PC-9 (cell line): ENCODE measurements around the gene HKDC1. TPM values are rescaled to one million over a fixed set of nuclear protein-coding genes. Genes with fewer than 3 reads are reported as not detected.

Experiments
- BruUV-seq: library from RNA; stranded (reverse); fragments of 400-500 nt; replicated peaks from 2 replicates; lab custom pipeline; 2021; lab: Mats Ljungman, UMichigan
- CTCF ChIA-PET: fragments of 300-600 bp; sonication (Branson Sonifier 250); formaldehyde crosslinking; loops from one replicate; lab custom pipeline; 2022; ENCODE audit warnings: antibody characterized with exemption; lab: Charles Lee
- POLR2A ChIA-PET: fragments of 300-600 bp; sonication (Branson Sonifier 250); formaldehyde crosslinking; loops from one replicate; lab custom pipeline; 2022; ENCODE audit warnings: antibody characterized with exemption; ENCODE audit not compliant: unreplicated experiment; lab: Charles Lee
- DNase-seq, 2 experiments: peaks; one replicate each; pipeline versions ENCODE4 v3.0.0 to v3.0.0-alpha.2; 2015 to 2022; ENCODE audit warnings: mixed read lengths in 1 of 2
- H2AFZ ChIP-seq: fragments of 200-600 bp; sonication (generic); 2 replicates; pipeline ENCODE4 v1.8.1; 2017; ENCODE audit warnings: antibody characterized with exemption
- H3F3A ChIP-seq: fragments of 200-600 bp; sonication (generic); 2 replicates; pipeline ENCODE4 v1.8.1; 2017; ENCODE audit warnings: antibody characterized with exemption, mild to moderate bottlenecking, low read depth; ENCODE audit not compliant: insufficient read depth
- H3K27ac ChIP-seq: fragments of 200-600 bp; sonication (generic); 2 replicates; pipeline ENCODE4 v1.6.1; 2016; ENCODE audit warnings: mixed run types
- H3K27me3 ChIP-seq: fragments of 200-600 bp; sonication (generic); 2 replicates; pipeline ENCODE4 v1.6.1; 2016; ENCODE audit warnings: low read depth, mixed run types; ENCODE audit not compliant: insufficient read depth
- H3K36me3 ChIP-seq: fragments of 200-600 bp; sonication (generic); 2 replicates; pipeline ENCODE4 v1.6.1; 2016; ENCODE audit warnings: low read depth, mixed run types
- H3K4me1 ChIP-seq: fragments of 200-600 bp; sonication (generic); replicated peaks from 2 replicates; pipeline ENCODE4 v1.6.1; 2016; ENCODE audit warnings: mixed run types; ENCODE audit not compliant: insufficient read depth
- H3K4me2 ChIP-seq: fragments of 200-600 bp; sonication (generic); 2 replicates; pipeline ENCODE4 v1.6.1; 2017; ENCODE audit warnings: mixed run types
- H3K4me3 ChIP-seq: fragments of 200-600 bp; sonication (generic); 2 replicates; pipeline ENCODE4 v1.6.1; 2016; ENCODE audit warnings: mixed run types
- H3K79me2 ChIP-seq: fragments of 200-600 bp; sonication (generic); 2 replicates; pipeline ENCODE4 v1.6.1; 2017; ENCODE audit warnings: low read depth, mixed run types
- H3K9me2 ChIP-seq: fragments of 200-600 bp; sonication (generic); 2 replicates; pipeline ENCODE4 v1.8.1; 2017; ENCODE audit warnings: mild to moderate bottlenecking; ENCODE audit not compliant: insufficient read depth
- H3K9me3 ChIP-seq: fragments of 200-600 bp; sonication (generic); 2 replicates; pipeline ENCODE4 v1.8.1; 2016; ENCODE audit warnings: low read depth; ENCODE audit not compliant: insufficient read depth
- H4K20me1 ChIP-seq: fragments of 200-600 bp; sonication (generic); 2 replicates; pipeline ENCODE4 v1.8.1; 2017; ENCODE audit not compliant: insufficient read depth
- EZH2 ChIP-seq: fragments of 200-600 bp; sonication (generic); IDR thresholded peaks from 2 replicates; pipeline ENCODE4 v1.8.0; 2017; ENCODE audit warnings: antibody characterized with exemption, low read depth
- intact Hi-C: fragments of 100-400 bp; cut with micrococcal nuclease; formaldehyde crosslinking; loops from one replicate; pipeline ENCODE4 v1.10.0; 2022; ENCODE audit not compliant: unreplicated experiment
- total RNA-seq: library from RNA; stranded (reverse); gene quantifications from 2 replicates; pipeline ENCODE4 v1.2.3, GENCODE V29; 2021
- TF ChIP-seq, protein P1 (sequence below): fragments of 200-600 bp; sonication (generic); conservative IDR thresholded peaks from 2 replicates; pipeline ENCODE4 v1.6.1; 2017; ENCODE audit warnings: mixed run types, antibody characterized with exemption, mild to moderate bottlenecking, moderate library complexity

The HKDC1 gene
- total RNA-seq, 1 experiment from 2014 or later: 173 TPM

DNA sequence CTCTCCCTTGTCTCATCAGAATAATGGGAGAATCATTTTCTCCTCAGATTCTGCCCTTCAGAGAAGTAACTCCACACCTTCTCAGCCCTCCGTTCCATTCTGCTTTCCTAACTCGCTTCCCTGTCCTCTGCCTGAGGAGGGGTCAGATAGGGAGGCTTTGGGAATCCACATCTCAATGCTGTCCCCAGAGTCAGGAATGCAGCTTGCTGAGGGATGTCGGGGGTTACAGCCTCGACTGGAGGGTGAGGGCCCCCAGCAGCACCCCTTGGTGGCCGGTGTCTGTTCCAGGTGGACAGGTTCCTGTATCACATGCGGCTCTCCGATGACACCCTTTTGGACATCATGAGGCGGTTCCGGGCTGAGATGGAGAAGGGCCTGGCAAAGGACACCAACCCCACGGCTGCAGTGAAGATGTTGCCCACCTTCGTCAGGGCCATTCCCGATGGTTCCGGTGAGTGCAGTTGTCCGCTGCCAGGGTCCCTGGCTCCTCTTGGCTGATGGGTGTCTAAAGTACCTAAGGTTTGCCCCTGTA is 6.9 kb downstream of the HKDC1 start:
- 0 out of 2 replicates have a peak, but pooled peaks cover 4% of the 10 kb centered on the region for H3K36me3 ChIP-seq
- POLR2A ChIA-PET: no interaction called here
- no peak overlapping the region for H3K4me3 ChIP-seq
- TF ChIP-seq, protein P1, sequence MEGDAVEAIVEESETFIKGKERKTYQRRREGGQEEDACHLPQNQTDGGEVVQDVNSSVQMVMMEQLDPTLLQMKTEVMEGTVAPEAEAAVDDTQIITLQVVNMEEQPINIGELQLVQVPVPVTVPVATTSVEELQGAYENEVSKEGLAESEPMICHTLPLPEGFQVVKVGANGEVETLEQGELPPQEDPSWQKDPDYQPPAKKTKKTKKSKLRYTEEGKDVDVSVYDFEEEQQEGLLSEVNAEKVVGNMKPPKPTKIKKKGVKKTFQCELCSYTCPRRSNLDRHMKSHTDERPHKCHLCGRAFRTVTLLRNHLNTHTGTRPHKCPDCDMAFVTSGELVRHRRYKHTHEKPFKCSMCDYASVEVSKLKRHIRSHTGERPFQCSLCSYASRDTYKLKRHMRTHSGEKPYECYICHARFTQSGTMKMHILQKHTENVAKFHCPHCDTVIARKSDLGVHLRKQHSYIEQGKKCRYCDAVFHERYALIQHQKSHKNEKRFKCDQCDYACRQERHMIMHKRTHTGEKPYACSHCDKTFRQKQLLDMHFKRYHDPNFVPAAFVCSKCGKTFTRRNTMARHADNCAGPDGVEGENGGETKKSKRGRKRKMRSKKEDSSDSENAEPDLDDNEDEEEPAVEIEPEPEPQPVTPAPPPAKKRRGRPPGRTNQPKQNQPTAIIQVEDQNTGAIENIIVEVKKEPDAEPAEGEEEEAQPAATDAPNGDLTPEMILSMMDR: no peak
- no peak for TF ChIP-seq EZH2
- no peaks in the 10 kb centered on the region for H3K9me2 ChIP-seq
- H3K9me3 ChIP-seq: no peaks in the 10 kb centered on the region
- H4K20me1 ChIP-seq: no peaks in the 10 kb centered on the region
- H2AFZ ChIP-seq: no peak overlapping the region
- 0 out of 2 replicates have a peak overlapping the region, but pooled peaks have one; percentile 18 for H3K27ac ChIP-seq
- no peak overlapping the region for H3K4me2 ChIP-seq
- intact Hi-C loops: no loop called here
- no peaks in the 10 kb centered on the region for H3K27me3 ChIP-seq
- no peak for DNase-seq
- H3K4me1 ChIP-seq: peaks cover 89% of the 10 kb centered on the region
- CTCF ChIA-PET: no interaction called here
- peaks cover 32% of the 10 kb centered on the region for H3K79me2 ChIP-seq
- BruUV-seq: no TSS peak
- peaks cover 42% of the 10 kb centered on the region for H3F3A ChIP-seq

DNA sequence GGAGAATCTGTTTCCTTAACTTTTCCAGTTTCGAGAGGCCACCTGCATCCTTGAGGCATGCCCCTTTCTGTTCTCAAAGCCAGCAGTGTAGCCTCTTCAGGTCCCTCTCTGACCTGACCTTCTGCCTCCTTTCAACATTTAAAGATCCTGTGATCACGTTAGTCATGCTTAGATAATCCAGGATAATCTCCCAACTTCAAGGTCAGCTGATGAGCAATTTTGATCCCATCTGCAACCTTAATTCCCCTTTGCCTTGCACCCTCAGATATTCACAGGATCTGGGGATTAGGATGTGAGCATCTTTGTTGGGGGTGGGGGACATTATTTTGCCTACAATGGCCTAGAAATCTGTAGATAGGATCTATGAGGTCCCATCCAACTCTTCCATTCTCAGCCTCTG is 8.0 kb downstream of the HKDC1 start:
- BruUV-seq: no TSS peak
- intact Hi-C loops: no loop called here
- Histone ChIP-seq H4K20me1 (no peaks in the 10 kb centered on the region), H3K4me3 (no peak overlapping the region), H3K9me2 (no peaks in the 10 kb centered on the region), H3F3A (peaks cover 41% of the 10 kb centered on the region), H3K79me2 (peaks cover 40% of the 10 kb centered on the region), H3K27ac (0 out of 2 replicates have a peak overlapping the region, but pooled peaks have one; percentile 15), H3K9me3 (no peaks in the 10 kb centered on the region), H3K4me1 (peaks cover 80% of the 10 kb centered on the region), H3K36me3 (0 out of 2 replicates have a peak, but pooled peaks cover 4% of the 10 kb centered on the region), H3K4me2 (no peak overlapping the region), H2AFZ (no peak overlapping the region), H3K27me3 (no peaks in the 10 kb centered on the region)
- no peak for DNase-seq
- ChIA-PET CTCF (no interaction called here), POLR2A (no interaction called here)
- TF ChIP-seq, protein P1: no peak
- no peak for TF ChIP-seq EZH2

DNA sequence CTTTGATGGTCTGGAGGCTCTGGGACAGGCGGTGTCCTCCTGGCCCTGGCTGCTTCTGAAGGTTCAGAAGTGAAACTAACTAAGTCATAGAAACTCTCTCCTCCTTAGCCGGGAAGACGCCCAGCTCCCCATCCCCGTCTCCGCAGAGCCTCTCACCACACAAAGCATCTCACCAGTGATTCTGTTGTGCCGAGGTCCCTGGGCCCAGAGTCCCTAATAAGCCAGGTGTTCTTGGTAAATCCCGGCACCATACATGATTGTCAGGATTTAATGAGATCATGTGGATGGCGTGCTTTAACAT is 9.4 kb downstream of the HKDC1 start:
- H3K27ac ChIP-seq: peak overlapping the region; percentile 96
- intact Hi-C loops: no loop called here
- H3K4me3 ChIP-seq: no peak overlapping the region
- no peaks in the 10 kb centered on the region for H3K9me3 ChIP-seq
- peaks cover 38% of the 10 kb centered on the region for H3F3A ChIP-seq
- no peaks in the 10 kb centered on the region for H4K20me1 ChIP-seq
- no peak for DNase-seq
- no peaks in the 10 kb centered on the region for H3K27me3 ChIP-seq
- peaks cover 73% of the 10 kb centered on the region for H3K4me1 ChIP-seq
- peak overlapping the region; percentile 76 for H3K4me2 ChIP-seq
- POLR2A ChIA-PET: interaction anchor here (0.6 kb wide), 1 partner anchor 224 kb away, joined by 3 read pairs; no protein-coding TSS in a partner anchor
- CTCF ChIA-PET: interaction anchor here (0.7 kb wide), 2 partner anchors 9 to 653 kb away, joined by 3 read pairs; partner anchors contain the start of gene HKDC1
- no peaks in the 10 kb centered on the region for H3K9me2 ChIP-seq
- H3K36me3 ChIP-seq: 0 out of 2 replicates have a peak, but pooled peaks cover 4% of the 10 kb centered on the region
- BruUV-seq: no TSS peak
- TF ChIP-seq EZH2: no peak
- TF ChIP-seq, protein P1: no peak
- peaks cover 54% of the 10 kb centered on the region for H3K79me2 ChIP-seq
- H2AFZ ChIP-seq: no peak overlapping the region
